Mesendoderm (in vitro differentiated cells): ENCODE measurements around the gene IL13.
"Not testable (repeated sequence)": the region's sequence is repeated elsewhere in the genome, so short reads cannot be mapped to it uniquely, and the experiment has no call there.

ENCODE experiments used
- DNase-seq: peaks from one replicate; pipeline ENCODE4 v3.0.0; 2013
- H2AK5ac ChIP-seq: 2 replicates; pipeline ENCODE4 v1.6.1; 2013; ENCODE audit warnings: low read length, inconsistent platforms
- H2BK120ac ChIP-seq: 2 replicates; pipeline ENCODE4 v1.6.1; 2013; ENCODE audit warnings: low read depth, mild to moderate bottlenecking, low read length, moderate library complexity, mixed read lengths
- H2BK15ac ChIP-seq: replicated peaks from 2 replicates; pipeline ENCODE4 v1.6.1; 2013; ENCODE audit warnings: low read depth, mild to moderate bottlenecking, moderate library complexity
- H2BK5ac ChIP-seq: 2 replicates; pipeline ENCODE4 v1.6.1; 2013; ENCODE audit warnings: low read length, inconsistent platforms
- H3K18ac ChIP-seq: 2 replicates; pipeline ENCODE4 v1.6.1; 2013; ENCODE audit warnings: mild to moderate bottlenecking, low read length, mixed read lengths
- H3K23ac ChIP-seq: one replicate; pipeline ENCODE4 v1.6.1; 2013; ENCODE audit warnings: low read length
- H3K27ac ChIP-seq: 2 replicates; pipeline ENCODE4 v1.5.1; 2013; ENCODE audit warnings: low read depth, mild to moderate bottlenecking, inconsistent platforms, low read length, moderate library complexity
- H3K27me3 ChIP-seq: 2 replicates; pipeline ENCODE4 v1.6.1; 2013; ENCODE audit warnings: low read length, control low read depth, mild to moderate bottlenecking, inconsistent platforms; ENCODE audit not compliant: insufficient read depth, poor library complexity
- H3K36me3 ChIP-seq: 2 replicates; pipeline ENCODE4 v1.6.1; 2013; ENCODE audit warnings: low read length, inconsistent platforms; ENCODE audit not compliant: control insufficient read depth, insufficient read depth
- H3K4ac ChIP-seq: one replicate; pipeline ENCODE4 v1.6.1; 2013; ENCODE audit warnings: low read depth, mild to moderate bottlenecking, low read length, moderate library complexity
- H3K4me1 ChIP-seq: 2 replicates; pipeline ENCODE4 v1.6.1; 2013; ENCODE audit warnings: low read depth, low read length, inconsistent platforms; ENCODE audit not compliant: control insufficient read depth
- H3K4me2 ChIP-seq: 2 replicates; pipeline ENCODE4 v1.6.1; 2013; ENCODE audit warnings: low read length
- H3K4me3 ChIP-seq: 2 replicates; pipeline ENCODE4 v1.5.1; 2013; ENCODE audit warnings: mild to moderate bottlenecking, low read length
- H3K56ac ChIP-seq: one replicate; pipeline ENCODE4 v1.6.1; 2013; ENCODE audit warnings: low read length
- H3K79me1 ChIP-seq: 2 replicates; pipeline ENCODE4 v1.6.1; 2013; ENCODE audit warnings: low read length, inconsistent platforms
- H3K79me2 ChIP-seq: 2 replicates; pipeline ENCODE4 v1.6.1; 2013; ENCODE audit warnings: mild to moderate bottlenecking, low read length; ENCODE audit not compliant: control insufficient read depth, insufficient read depth
- H3K9ac ChIP-seq: 2 replicates; pipeline ENCODE4 v1.6.1; 2013; ENCODE audit warnings: low read length, inconsistent platforms
- H4K5ac ChIP-seq: one replicate; pipeline ENCODE4 v1.6.1; 2013; ENCODE audit warnings: low read length
- H4K8ac ChIP-seq: one replicate; pipeline ENCODE4 v1.6.1; 2013; ENCODE audit warnings: low read depth, mild to moderate bottlenecking, control low read depth, low read length, moderate library complexity
- WGBS: extraction: QIAGEN DNeasy Blood & Tissue Kit; methylation state at CpG from one replicate; pipeline ENCODE4 v1.1.7; 2013; ENCODE audit warnings: low lambda C conversion rate, missing lambda C conversion rate; ENCODE audit not compliant: insufficient coverage; ENCODE audit errors: extremely low coverage; 5-methylcytosine and 5-hydroxymethylcytosine counted together

Gene IL13

DNA sequence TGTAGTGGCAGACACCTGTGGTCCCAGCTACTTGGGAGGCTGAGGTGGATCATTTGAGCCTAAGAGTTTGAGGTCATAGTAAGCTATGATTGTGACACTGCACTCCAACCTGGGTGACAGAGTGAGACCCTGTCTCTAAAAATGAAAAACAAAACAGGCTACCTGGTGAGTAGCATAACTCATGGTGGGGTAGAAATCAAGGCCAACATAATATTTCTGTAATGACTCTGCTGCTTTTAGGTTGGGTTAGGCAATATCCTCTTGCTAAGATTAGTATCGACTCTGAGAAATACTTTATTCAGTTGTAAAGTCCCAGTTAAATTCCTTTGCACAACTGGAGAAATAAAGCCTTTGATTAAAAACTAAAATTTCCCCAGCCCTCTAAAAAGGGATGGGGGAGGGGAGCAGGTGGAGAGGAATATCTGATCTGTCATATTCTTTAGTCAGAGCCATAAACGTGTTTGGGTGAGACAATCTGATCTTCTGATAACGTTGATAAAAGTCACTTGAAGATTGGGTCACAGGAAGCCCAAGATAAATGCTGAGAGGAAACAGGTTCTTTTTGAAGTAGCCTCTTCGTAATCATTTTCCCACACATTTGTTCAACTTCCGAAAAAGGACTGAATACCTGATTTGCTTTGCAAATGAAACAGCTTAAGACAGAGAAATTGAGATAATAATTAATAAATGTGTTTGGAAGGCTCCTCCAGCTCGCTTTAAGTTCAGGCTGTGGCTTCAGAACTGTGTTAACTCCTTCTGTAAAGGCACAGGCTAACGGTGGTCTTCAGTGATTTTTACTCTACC is 30.8 kb downstream of the IL13 start:
- Histone ChIP-seq H3K79me1 (no peaks in the 10 kb centered on the region), H3K23ac (no peak overlapping the region), H3K4me1 (no peaks in the 10 kb centered on the region), H4K5ac (no peak overlapping the region), H3K18ac (no peak overlapping the region), H3K4ac (no peak overlapping the region), H2BK120ac (no peak overlapping the region), H3K4me3 (no peak overlapping the region), H3K9ac (no peak overlapping the region), H3K36me3 (no peaks in the 10 kb centered on the region), H4K8ac (no peak overlapping the region), H3K4me2 (no peak overlapping the region), H3K27ac (no peak overlapping the region), H2BK5ac (no peak overlapping the region), H3K79me2 (no peaks in the 10 kb centered on the region), H2BK15ac (no peak overlapping the region), H2AK5ac (no peak overlapping the region), H3K27me3 (no peaks in the 10 kb centered on the region), H3K56ac (no peak overlapping the region)
- DNase-seq, result no peak
- no CpG with 5 or more reads among the region's 7 CpGs for WGBS

DNA sequence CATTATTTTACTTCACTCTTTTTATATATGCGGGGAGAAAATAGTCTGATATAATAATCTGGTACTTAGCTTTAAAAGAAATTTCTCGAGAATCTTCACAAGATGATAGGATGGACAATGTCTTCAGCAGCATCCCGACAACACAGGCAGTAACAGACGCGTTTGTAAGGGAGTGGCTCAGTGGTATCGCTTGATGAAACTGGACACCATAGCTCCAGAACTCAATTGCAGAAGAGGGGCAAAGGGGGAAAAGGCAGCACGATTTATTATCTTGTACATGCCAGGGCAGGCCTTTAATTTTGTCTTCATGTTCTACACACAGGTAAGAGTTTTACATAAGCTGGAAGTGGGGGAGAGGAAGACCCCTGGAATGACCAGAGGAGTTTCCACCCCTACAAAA is 31.5 kb downstream of the IL13 start:
- H3K9ac ChIP-seq, result no peak overlapping the region
- no peaks in the 10 kb centered on the region for H3K79me1 ChIP-seq
- H3K79me2 ChIP-seq, result no peaks in the 10 kb centered on the region
- H4K8ac ChIP-seq, result no peak overlapping the region
- H3K4me3 ChIP-seq, result no peak overlapping the region
- H4K5ac ChIP-seq, result no peak overlapping the region
- no peaks in the 10 kb centered on the region for H3K36me3 ChIP-seq
- no peak overlapping the region for H2BK120ac ChIP-seq
- no peak overlapping the region for H2AK5ac ChIP-seq
- WGBS, result no CpG with 5 or more reads among the region's 7 CpGs
- H3K18ac ChIP-seq, result no peak overlapping the region
- no peaks in the 10 kb centered on the region for H3K27me3 ChIP-seq
- no peak overlapping the region for H2BK15ac ChIP-seq
- H3K4me1 ChIP-seq, result no peaks in the 10 kb centered on the region
- no peak overlapping the region for H3K27ac ChIP-seq
- H3K23ac ChIP-seq, result no peak overlapping the region
- H3K56ac ChIP-seq, result no peak overlapping the region
- no peak overlapping the region for H3K4me2 ChIP-seq
- H3K4ac ChIP-seq, result no peak overlapping the region
- no peak for DNase-seq
- H2BK5ac ChIP-seq, result no peak overlapping the region

DNA sequence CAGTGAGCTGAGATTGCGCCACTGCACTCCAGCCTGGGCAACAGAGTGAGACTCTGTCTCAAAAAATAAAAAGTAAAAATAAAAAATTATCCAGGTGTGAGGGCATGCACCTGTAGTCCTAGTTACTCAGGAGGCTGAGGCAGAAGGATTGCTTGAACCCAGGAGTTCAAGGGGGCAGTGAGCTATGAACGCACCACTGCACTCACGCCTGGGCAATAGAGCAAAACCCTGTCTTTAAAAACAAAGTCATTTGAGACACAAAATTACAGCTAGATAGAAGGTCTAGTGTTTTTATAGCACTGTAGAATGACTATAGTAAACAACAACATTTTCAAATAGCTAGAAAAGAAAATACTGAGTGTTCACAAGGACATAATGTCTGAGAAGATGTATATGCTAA is 32.2 kb downstream of the IL13 start:
- no peak overlapping the region for H2BK15ac ChIP-seq
- no peak overlapping the region for H3K4ac ChIP-seq
- H4K5ac ChIP-seq, result no peak overlapping the region
- no peaks in the 10 kb centered on the region for H3K27me3 ChIP-seq
- H4K8ac ChIP-seq, result no peak overlapping the region
- no peaks in the 10 kb centered on the region for H3K36me3 ChIP-seq
- H3K79me2 ChIP-seq, result no peaks in the 10 kb centered on the region
- no peak overlapping the region for H3K27ac ChIP-seq
- H3K56ac ChIP-seq, result no peak overlapping the region
- H3K79me1 ChIP-seq, result no peaks in the 10 kb centered on the region
- H2BK120ac ChIP-seq, result no peak overlapping the region
- H3K9ac ChIP-seq, result no peak overlapping the region
- no CpG with 5 or more reads among the region's 3 CpGs for WGBS
- H3K23ac ChIP-seq, result no peak overlapping the region
- H2BK5ac ChIP-seq, result no peak overlapping the region
- no peak overlapping the region for H3K4me3 ChIP-seq
- no peak overlapping the region for H3K18ac ChIP-seq
- no peaks in the 10 kb centered on the region for H3K4me1 ChIP-seq
- no peak for DNase-seq
- H3K4me2 ChIP-seq, result no peak overlapping the region
- no peak overlapping the region for H2AK5ac ChIP-seq

DNA sequence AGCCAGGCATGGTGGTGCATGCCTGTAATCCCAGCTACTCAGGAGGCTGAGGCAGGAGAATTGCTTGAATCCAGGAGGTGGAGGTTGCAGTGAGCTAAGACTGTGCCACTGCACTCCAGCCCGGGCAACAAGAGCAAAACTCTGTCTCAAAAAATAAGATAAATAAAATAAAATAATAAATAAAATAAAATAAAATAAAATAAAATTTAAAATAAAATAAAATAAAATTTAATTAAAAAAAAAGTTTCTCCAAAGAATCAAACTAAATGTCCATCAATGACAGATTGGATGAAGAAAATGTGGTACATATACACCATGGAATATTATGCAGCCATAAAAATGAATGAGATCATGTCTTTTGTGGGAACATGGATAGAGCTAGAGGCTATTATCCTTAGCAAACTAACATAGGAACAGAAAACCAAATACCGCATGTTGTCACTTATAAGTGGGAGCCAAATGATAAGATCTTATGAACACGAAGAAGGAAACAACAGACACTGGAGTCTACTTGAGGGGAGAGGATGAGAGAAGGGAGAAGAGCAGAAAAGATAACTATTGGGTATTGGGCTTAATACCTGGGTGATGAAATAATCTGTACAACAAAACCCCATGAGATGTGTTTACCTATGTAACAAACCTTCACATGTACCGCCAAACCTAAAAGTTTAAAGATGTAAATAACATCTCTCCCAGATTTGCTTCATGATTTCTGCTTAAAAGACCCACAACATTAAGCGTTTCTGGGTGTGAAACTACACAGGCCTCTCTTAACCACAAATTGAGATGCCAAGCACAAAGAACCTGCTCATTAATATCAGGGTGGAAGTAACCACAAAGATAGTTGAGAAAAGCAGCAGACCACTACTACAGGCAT is 34.0 kb downstream of the IL13 start:
- H2AK5ac ChIP-seq, H3K4me1 ChIP-seq, H2BK5ac ChIP-seq, H3K4ac ChIP-seq, H4K5ac ChIP-seq, H4K8ac ChIP-seq, H2BK120ac ChIP-seq, H2BK15ac ChIP-seq, H3K27ac ChIP-seq, DNase-seq, H3K56ac ChIP-seq, H3K79me1 ChIP-seq, H3K23ac ChIP-seq, H3K4me3 ChIP-seq, H3K36me3 ChIP-seq, H3K4me2 ChIP-seq, H3K18ac ChIP-seq, H3K27me3 ChIP-seq, H3K79me2 ChIP-seq, H3K9ac ChIP-seq: not testable (repeated sequence)
- WGBS, result no CpG with 5 or more reads among the region's 5 CpGs

DNA sequence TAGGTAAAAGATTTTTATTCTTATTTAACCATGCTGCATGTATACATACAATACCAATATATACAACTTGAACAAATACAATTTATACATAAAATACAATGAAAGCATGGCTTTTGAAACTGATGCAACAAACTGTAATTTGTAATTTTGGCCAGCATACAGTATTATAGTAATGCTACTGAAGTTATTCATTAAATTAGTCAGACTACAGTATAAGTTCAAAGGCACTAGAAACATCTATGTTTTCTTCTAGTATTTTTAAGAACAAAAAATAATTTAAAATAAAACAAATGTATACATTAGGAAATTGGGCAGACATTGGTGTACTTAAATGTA is 34.6 kb downstream of the IL13 start:
- Histone ChIP-seq H2BK5ac (no peak overlapping the region), H3K18ac (no peak overlapping the region), H3K27ac (no peak overlapping the region), H3K27me3 (no peaks in the 10 kb centered on the region), H3K4ac (no peak overlapping the region), H3K4me3 (no peak overlapping the region), H3K79me2 (no peaks in the 10 kb centered on the region), H3K79me1 (no peaks in the 10 kb centered on the region), H3K56ac (no peak overlapping the region), H4K5ac (no peak overlapping the region), H3K9ac (no peak overlapping the region), H4K8ac (no peak overlapping the region), H2AK5ac (no peak overlapping the region), H3K4me1 (no peaks in the 10 kb centered on the region), H3K4me2 (no peak overlapping the region), H3K23ac (no peak overlapping the region), H2BK120ac (no peak overlapping the region), H2BK15ac (no peak overlapping the region), H3K36me3 (no peaks in the 10 kb centered on the region)
- no peak for DNase-seq
